ENCODE data around the gene ZBTB7A. TPM values are rescaled to one million over a fixed set of nuclear protein-coding genes. Genes with fewer than 3 reads are reported as not detected.

ZBTB7A gene
- total and polyA plus RNA-seq, 2 donors (not counting 1 experiment from before 2014, with no cell fraction given) = 4.9 to 17.7 TPM

DNA sequence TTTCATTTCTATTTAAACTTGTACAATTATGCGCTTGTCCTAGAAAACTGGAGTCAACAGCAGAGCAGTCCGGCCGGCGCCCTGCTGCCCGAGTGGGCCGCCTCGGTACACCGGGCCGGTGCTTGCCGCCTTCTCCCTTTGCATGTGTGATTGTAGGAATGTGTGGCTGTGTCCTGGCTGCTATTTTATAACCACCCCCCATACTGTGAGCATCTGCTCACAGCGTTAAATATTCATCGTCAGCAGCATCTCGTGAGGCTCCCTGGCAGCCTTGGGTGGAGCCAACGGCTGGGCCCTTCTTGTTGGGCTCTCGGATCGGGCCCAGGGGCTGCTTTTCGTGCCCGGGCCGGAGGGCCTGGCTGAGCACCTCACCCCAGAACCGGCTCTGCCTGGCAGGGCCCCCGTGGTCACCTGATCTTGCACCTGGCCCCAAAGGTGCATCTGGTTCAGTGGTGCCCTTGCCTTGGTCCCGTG, 48.5 kb downstream of the ZBTB7A start:
- H3K27ac ChIP-seq (ENCODE audit: insufficient read depth, low read length) = no peak overlapping the region
- H3K4me2 ChIP-seq (ENCODE audit: extremely low read depth, insufficient read depth, low read length) = no peak overlapping the region
- no peak overlapping the region for H3K9ac ChIP-seq (ENCODE audit: insufficient read depth, low read length)
- no peaks in the 10 kb centered on the region for H3K4me1 ChIP-seq (ENCODE audit: control insufficient read depth, extremely low read depth, insufficient read depth, low read length)
- TF ChIP-seq, protein P1, sequence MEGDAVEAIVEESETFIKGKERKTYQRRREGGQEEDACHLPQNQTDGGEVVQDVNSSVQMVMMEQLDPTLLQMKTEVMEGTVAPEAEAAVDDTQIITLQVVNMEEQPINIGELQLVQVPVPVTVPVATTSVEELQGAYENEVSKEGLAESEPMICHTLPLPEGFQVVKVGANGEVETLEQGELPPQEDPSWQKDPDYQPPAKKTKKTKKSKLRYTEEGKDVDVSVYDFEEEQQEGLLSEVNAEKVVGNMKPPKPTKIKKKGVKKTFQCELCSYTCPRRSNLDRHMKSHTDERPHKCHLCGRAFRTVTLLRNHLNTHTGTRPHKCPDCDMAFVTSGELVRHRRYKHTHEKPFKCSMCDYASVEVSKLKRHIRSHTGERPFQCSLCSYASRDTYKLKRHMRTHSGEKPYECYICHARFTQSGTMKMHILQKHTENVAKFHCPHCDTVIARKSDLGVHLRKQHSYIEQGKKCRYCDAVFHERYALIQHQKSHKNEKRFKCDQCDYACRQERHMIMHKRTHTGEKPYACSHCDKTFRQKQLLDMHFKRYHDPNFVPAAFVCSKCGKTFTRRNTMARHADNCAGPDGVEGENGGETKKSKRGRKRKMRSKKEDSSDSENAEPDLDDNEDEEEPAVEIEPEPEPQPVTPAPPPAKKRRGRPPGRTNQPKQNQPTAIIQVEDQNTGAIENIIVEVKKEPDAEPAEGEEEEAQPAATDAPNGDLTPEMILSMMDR (conservative IDR thresholded peaks at IDR 0.05 in 1 of 2, IDR thresholded peaks at IDR 0.05 in 1 of 2; ENCODE audit: low read depth in 1 of 2, low read length in 2 of 2) = no peak
- TF ChIP-seq EZH2 (IDR thresholded peaks at IDR 0.05; ENCODE audit: low read length, missing control alignments) = no peak
- H3K79me2 ChIP-seq (ENCODE audit: control insufficient read depth, insufficient read depth, low read length) = peaks cover 35% of the 10 kb centered on the region
- H3K36me3 ChIP-seq (ENCODE audit: control insufficient read depth, insufficient read depth, low read length) = peaks cover 23% of the 10 kb centered on the region
- DNase-seq (ENCODE audit: low read depth in 2 of 2) = no peak
- H3K4me3 ChIP-seq (replicated peaks in 1 of 4; ENCODE audit: control extremely low read depth in 1 of 4, insufficient read depth in 1 of 4, low read depth in 3 of 4, low read length in 4 of 4) = no peak overlapping the region
- no peaks in the 10 kb centered on the region for H3K27me3 ChIP-seq (ENCODE audit: control insufficient read depth, insufficient read depth, low read length)
- no peak overlapping the region for H2AFZ ChIP-seq (ENCODE audit: low read length)
- H4K20me1 ChIP-seq (ENCODE audit: control insufficient read depth, extremely low read depth, insufficient read depth, low read length) = no peaks in the 10 kb centered on the region
- no peaks in the 10 kb centered on the region for H3K9me3 ChIP-seq (ENCODE audit: control insufficient read depth, insufficient read depth, low read depth, low read length)

DNA sequence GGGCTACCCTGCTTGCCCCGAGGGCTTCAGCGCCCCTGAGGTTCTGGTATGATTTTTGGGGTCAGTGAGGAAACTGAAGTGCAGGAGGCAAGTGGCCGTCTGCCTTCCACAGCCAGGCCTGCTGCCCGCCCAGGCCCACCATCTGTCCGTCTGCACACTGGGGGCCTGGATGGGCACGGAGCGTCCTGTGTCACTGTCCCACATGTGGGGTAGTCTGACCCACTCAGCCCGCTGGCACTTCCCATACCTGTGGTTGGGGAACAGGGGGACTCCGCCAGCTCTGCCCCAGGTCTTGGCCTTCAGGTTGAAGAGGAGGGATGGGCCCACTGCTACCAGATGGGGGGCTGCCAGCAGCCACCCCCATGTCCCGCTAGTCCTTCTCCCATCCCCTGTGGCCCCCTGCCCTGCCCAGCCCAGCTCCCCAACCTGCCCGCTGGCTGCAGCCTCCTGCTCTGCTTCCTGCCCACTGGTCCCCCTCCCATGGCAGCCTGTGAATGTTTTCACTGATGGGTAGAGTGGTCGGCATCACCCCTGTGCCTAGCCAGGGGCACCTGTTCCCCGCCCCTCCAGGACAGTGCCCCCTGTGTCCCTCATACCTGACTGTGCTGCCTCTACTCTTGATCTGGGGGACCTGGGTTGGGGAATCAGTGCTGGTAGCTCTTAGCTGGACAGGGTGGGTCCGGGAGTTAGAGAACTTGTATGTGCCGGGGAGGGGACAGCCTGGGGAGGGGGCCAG, 49.6 kb downstream of the ZBTB7A start:
- no peak for TF ChIP-seq EZH2 (IDR thresholded peaks at IDR 0.05; ENCODE audit: low read length, missing control alignments)
- TF ChIP-seq, protein P1 (conservative IDR thresholded peaks at IDR 0.05 in 1 of 2, IDR thresholded peaks at IDR 0.05 in 1 of 2; ENCODE audit: low read depth in 1 of 2, low read length in 2 of 2) = no peak
- Histone ChIP-seq H3K27ac (ENCODE audit: insufficient read depth, low read length) (no peak overlapping the region), H2AFZ (ENCODE audit: low read length) (no peak overlapping the region), H3K79me2 (ENCODE audit: control insufficient read depth, insufficient read depth, low read length) (peaks cover 35% of the 10 kb centered on the region), H3K9ac (ENCODE audit: insufficient read depth, low read length) (no peak overlapping the region), H3K4me1 (ENCODE audit: control insufficient read depth, extremely low read depth, insufficient read depth, low read length) (no peaks in the 10 kb centered on the region), H3K27me3 (ENCODE audit: control insufficient read depth, insufficient read depth, low read length) (no peaks in the 10 kb centered on the region), H3K4me3 (replicated peaks in 1 of 4; ENCODE audit: control extremely low read depth in 1 of 4, insufficient read depth in 1 of 4, low read depth in 3 of 4, low read length in 4 of 4) (no peak overlapping the region), H3K9me3 (ENCODE audit: control insufficient read depth, insufficient read depth, low read depth, low read length) (no peaks in the 10 kb centered on the region), H3K36me3 (ENCODE audit: control insufficient read depth, insufficient read depth, low read length) (peaks cover 25% of the 10 kb centered on the region), H3K4me2 (ENCODE audit: extremely low read depth, insufficient read depth, low read length) (no peak overlapping the region), H4K20me1 (ENCODE audit: control insufficient read depth, extremely low read depth, insufficient read depth, low read length) (no peaks in the 10 kb centered on the region)
- no peak for DNase-seq (ENCODE audit: low read depth in 2 of 2)

DNA sequence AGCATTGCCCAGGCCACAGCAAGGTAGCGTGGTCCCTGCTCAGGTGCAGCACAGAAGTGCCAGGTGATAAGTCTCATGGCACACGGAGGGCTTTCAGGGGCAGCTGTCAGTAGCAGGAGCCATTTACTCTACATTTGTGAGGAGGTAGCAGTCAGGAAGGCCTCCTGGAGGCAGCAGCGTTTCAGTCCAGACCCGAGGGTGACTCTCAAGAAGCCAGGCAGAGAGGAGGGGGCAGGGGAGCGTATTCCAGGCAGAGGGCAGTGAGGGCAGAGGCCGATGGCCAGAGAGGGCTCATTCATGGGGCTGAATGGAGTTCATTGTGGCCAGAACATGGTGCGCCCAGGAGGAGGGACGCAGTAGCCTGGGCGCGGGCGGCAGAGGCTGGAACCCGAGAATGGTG, 50.2 kb downstream of the ZBTB7A start:
- H3K9me3 ChIP-seq (ENCODE audit: control insufficient read depth, insufficient read depth, low read depth, low read length) = no peaks in the 10 kb centered on the region
- H3K27ac ChIP-seq (ENCODE audit: insufficient read depth, low read length) = no peak overlapping the region
- no peak overlapping the region for H2AFZ ChIP-seq (ENCODE audit: low read length)
- no peak overlapping the region for H3K9ac ChIP-seq (ENCODE audit: insufficient read depth, low read length)
- no peak for DNase-seq (ENCODE audit: low read depth in 2 of 2)
- H4K20me1 ChIP-seq (ENCODE audit: control insufficient read depth, extremely low read depth, insufficient read depth, low read length) = no peaks in the 10 kb centered on the region
- no peaks in the 10 kb centered on the region for H3K27me3 ChIP-seq (ENCODE audit: control insufficient read depth, insufficient read depth, low read length)
- H3K79me2 ChIP-seq (ENCODE audit: control insufficient read depth, insufficient read depth, low read length) = peaks cover 38% of the 10 kb centered on the region
- H3K4me2 ChIP-seq (ENCODE audit: extremely low read depth, insufficient read depth, low read length) = no peak overlapping the region
- no peak overlapping the region for H3K4me3 ChIP-seq (replicated peaks in 1 of 4; ENCODE audit: control extremely low read depth in 1 of 4, insufficient read depth in 1 of 4, low read depth in 3 of 4, low read length in 4 of 4)
- no peaks in the 10 kb centered on the region for H3K4me1 ChIP-seq (ENCODE audit: control insufficient read depth, extremely low read depth, insufficient read depth, low read length)
- no peak for TF ChIP-seq EZH2 (IDR thresholded peaks at IDR 0.05; ENCODE audit: low read length, missing control alignments)
- TF ChIP-seq, protein P1 (conservative IDR thresholded peaks at IDR 0.05 in 1 of 2, IDR thresholded peaks at IDR 0.05 in 1 of 2; ENCODE audit: low read depth in 1 of 2, low read length in 2 of 2) = no peak
- H3K36me3 ChIP-seq (ENCODE audit: control insufficient read depth, insufficient read depth, low read length) = peaks cover 25% of the 10 kb centered on the region

Measured in fibroblast of lung (primary cell).